Stimulated activated CD4-positive, alpha-beta T cell treated with anti-CD3 and anti-CD28 coated beads, Interleukin-4, amount 100 ng/mL, for 24 hours (primary cell): ENCODE results near the gene CAB39.

Experiments
- DNase-seq: peaks from one replicate; pipeline ENCODE4 v3.0.0-alpha.2; 2020

Gene CAB39

GRCh38 chr2:230788554-230789175 is 76.0 kb downstream of the CAB39 start:
- DNase-seq, result no peak

GRCh38 chr2:230790981-230791380 is 78.3 kb downstream of the CAB39 start:
- no peak for DNase-seq

- DNase-seq, result peak; percentile 80
Observed at GRCh38 chr2:230793572-230794359, 81.1 kb downstream of the CAB39 start.

- peak; percentile 33 for DNase-seq
Observed at GRCh38 chr2:230794497-230794896, 81.9 kb downstream of the CAB39 start.

GRCh38 chr2:230795856-230796255 is 83.2 kb downstream of the CAB39 start:
- DNase-seq, result no peak

GRCh38 chr2:230796280-230796862 is 83.7 kb downstream of the CAB39 start:
- DNase-seq, result no peak

GRCh38 chr2:230797515-230798495 is 85.2 kb downstream of the CAB39 start:
- DNase-seq, result no peak

GRCh38 chr2:230798769-230799399 is 86.2 kb downstream of the CAB39 start:
- DNase-seq, result peak; percentile 56

- DNase-seq, result no peak
Observed at GRCh38 chr2:230805353-230806017, 92.8 kb downstream of the CAB39 start.

GRCh38 chr2:230807729-230808128 is 95.1 kb downstream of the CAB39 start:
- DNase-seq, result no peak

GRCh38 chr2:230809015-230809414 is 96.4 kb downstream of the CAB39 start:
- no peak for DNase-seq

GRCh38 chr2:230809677-230810251 is 97.1 kb downstream of the CAB39 start:
- no peak for DNase-seq

GRCh38 chr2:230811508-230811907 is 98.9 kb downstream of the CAB39 start:
- no peak for DNase-seq

GRCh38 chr2:230812033-230812432 is 99.4 kb downstream of the CAB39 start:
- no peak for DNase-seq

GRCh38 chr2:230814616-230815015 is 102.0 kb downstream of the CAB39 start:
- no peak for DNase-seq

GRCh38 chr2:230815088-230815487 is 102.4 kb downstream of the CAB39 start:
- DNase-seq, result no peak

GRCh38 chr2:230816735-230817134 is 104.1 kb downstream of the CAB39 start:
- no peak for DNase-seq

- no peak for DNase-seq
Observed at GRCh38 chr2:230819433-230819832, 106.8 kb downstream of the CAB39 start.

- DNase-seq, result no peak
Observed at GRCh38 chr2:230821261-230821990, 108.8 kb downstream of the CAB39 start.

- DNase-seq, result no peak
Observed at GRCh38 chr2:230821991-230822520, 109.4 kb downstream of the CAB39 start.
